Kidney glomerular epithelial cell (primary cell): ENCODE measurements around the gene AFAP1L2.

ENCODE experiments used
- DNase-seq: peaks from one replicate; lab custom pipeline; 2025; lab: John Stamatoyannopoulos, UW

The AFAP1L2 gene

GRCh38 chr10:114266521-114266920 lies 137.8 kb downstream of the AFAP1L2 start:
- DNase-seq = no peak

GRCh38 chr10:114265392-114266053 lies 138.8 kb downstream of the AFAP1L2 start:
- DNase-seq = no peak

DNA sequence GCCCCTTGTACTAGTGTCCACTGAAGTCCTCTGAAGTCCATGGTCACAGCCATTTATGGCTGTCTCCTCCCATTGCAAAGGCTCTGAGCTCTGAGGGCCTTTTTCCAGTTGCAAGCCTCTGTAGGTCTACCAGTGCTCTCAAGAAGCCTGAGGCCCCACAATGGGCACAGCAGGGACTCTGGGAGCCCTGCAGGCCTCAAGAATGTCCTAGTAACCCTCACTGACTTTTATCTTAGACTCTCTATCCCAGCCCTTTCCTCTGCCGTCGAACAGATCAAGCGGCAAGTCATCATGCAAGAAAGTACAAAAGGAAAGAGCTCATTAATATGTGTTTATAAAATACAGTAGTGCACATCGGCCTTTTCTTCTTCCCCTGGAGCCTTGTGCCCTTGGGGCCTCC lies 141.8 kb downstream of the AFAP1L2 start:
- no peak for DNase-seq

GRCh38 chr10:114261076-114261475 lies 143.2 kb downstream of the AFAP1L2 start:
- DNase-seq = peak; percentile 62

DNA sequence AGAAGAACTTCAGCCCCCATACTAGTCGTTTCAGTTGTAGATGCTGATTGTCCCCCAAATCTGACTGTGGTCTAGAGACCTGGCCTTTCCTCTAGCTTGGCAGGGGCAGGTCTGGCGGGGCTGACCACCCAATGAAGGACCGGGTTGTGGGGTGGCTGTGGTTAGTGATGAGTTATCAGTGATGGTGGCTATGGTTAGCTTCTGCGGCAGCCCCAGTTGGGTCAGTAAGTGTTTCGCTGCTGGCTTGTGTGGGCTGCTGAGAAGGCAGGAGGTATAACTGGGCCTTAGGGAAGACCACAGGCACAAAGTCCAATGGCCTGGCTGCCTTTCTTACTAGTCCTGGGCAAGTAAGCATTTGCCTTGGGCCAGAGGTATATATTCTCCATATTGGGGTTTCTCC lies 143.9 kb downstream of the AFAP1L2 start:
- no peak for DNase-seq

DNA sequence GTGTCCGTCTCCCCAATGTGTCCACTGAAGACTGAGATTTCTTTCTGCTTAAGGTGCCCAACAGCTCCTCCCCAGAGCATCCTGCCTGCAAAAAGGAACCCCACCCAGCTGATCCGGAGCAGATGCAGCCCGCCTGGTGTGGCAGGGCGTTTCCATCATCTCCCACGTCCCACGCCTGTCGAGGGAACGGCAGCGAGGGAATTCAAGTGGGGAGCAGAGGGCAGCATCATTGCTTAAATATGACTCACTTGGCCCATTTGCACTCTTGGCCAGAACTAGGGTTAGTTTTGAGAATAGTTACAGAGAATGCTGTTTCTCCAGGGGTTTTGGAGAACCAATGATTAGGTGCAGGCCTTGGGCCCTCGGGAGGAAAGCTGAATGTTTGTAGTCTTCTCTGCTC lies 144.5 kb downstream of the AFAP1L2 start:
- no peak for DNase-seq

DNA sequence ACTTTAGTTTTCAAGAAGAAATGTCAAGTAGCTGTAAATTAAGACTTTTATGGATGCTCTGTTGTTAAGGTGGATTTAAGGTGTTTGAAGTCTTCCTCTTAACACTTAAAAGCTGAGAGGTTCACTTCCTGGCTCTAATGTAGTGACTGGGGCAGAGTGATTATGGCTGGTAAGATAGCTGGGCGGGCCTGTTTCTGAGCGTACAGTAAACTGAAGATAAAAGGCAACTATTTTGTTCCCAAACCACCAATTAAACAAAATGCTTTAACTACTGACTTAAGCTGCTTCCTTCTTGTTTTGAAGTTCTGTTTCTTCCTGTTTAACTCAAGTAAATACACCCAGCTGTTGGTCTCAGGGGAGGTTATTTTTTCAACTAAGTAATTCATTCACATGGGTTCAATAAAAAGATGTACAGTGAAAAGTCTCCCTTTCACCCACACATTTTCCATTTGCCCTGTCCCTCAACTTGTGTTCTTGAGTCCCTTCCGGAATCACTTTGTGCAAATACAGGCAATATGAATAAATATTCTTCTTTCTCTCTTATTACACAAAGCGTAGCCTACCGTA lies 145.9 kb downstream of the AFAP1L2 start:
- no peak for DNase-seq

DNA sequence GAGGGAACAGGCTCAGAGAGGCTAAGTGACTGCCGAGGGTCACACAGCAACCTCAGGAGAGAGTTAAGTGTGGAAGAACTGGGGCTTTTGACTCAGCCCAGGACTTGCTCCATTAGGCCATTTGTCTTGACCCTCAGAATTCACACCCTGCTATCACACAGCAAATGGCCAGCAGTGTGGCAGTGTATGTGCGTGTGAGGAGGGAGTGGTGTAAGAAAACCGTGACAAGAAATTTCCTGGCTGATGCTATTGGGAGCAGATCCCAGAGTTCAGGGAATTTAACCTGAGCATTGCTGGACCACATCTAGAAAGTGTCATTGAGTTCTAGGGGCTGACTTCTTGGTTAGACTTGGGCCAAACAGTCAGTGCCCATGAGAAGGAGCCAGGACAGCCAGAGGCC lies 146.8 kb downstream of the AFAP1L2 start:
- no peak for DNase-seq

- no peak for DNase-seq
Measured at GRCh38 chr10:114256822-114257221, 147.5 kb downstream of the AFAP1L2 start.

GRCh38 chr10:114256008-114256765 lies 148.1 kb downstream of the AFAP1L2 start:
- DNase-seq = no peak

GRCh38 chr10:114255227-114255626 lies 149.1 kb downstream of the AFAP1L2 start:
- DNase-seq = no peak

DNA sequence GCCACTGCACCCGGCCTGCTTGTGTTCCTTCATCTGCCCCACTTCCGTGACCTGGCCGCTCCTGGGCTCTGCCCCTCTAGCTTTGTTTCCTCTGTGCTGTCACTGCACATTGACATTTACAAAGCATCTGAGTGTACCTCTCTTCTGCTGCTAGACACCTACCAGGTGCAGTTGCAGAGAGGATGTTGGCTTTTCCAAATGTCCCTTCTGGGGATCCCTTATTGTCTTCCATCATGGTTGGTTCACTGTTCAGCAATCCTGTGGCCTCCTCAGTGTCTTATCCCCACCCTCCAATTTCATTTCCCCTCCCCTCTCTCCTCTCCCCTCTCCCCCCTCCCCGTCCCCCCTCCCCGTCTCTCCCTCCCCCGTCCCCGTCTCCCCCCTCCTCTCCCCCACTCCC lies 151.4 kb downstream of the AFAP1L2 start:
- DNase-seq = no peak

DNA sequence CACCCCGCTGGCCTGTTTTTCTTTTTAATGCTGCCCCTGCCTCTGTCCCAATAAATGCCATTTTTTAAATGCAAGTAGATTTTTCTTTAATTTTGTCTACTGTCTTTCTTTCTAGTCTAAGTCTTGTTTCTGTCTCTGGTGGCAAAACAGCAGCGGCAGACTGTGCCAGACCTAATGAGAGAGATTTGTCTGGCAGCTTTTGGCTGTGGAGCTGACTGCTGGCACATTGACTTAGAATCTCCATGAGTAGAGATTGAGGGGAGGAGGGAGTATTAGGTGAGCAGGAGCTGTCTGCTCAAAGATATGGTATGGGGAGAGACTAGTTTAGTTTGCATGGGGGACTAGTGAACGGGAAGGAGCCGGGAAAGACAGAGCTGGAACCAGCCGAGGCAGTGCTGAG lies 152.2 kb downstream of the AFAP1L2 start:
- DNase-seq = no peak

DNA sequence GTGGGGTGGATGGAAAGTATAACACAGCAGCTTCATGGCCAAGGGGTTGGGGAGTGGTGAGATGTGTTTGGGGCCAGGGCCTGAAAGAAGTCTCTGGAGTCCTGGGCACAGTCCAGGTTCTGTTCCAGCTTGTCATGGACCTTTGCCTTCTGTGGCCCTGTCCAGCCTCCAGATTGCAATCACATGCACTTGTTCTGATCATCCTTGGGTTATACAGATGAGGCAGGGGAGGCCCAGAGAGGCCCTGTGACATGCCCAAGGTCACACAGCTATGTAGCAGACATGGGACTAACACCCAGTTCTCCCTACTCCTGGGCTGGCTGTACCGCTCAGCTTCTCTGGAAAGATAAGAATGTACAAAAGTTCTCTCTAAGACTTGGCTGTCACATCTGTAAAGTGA lies 153.6 kb downstream of the AFAP1L2 start:
- DNase-seq = no peak

GRCh38 chr10:114250236-114250635 lies 154.1 kb downstream of the AFAP1L2 start:
- DNase-seq = no peak

DNA sequence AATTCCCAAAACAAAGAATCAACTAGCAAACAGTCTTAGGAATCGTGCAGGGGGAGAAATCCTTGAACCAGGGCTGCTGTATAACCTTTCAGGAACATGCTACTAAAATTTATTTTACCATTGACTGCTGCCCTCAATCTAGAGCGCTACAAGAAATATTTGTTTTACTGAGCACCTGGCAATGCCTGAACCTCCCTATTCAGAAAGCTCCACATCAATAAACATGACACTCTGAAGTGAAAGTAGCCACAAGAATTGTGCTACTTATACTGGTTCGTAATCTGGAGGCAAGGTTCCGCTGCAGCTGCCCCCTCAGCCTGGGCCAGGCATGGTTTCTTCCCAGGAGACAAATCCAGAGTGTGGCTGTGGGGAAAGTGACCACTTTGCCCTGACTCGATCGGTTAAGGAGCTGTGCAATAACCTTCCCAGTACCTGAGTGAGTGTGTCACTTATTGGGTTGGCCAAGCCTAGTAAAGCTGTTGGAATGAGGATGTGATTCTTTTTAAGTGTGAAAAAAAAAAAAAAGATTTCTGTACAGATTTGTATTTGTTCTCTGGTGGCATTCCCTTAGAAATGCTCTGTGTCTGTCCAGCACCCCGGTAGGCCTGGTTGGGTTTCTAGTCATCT lies 157.5 kb downstream of the AFAP1L2 start:
- DNase-seq = no peak

DNA sequence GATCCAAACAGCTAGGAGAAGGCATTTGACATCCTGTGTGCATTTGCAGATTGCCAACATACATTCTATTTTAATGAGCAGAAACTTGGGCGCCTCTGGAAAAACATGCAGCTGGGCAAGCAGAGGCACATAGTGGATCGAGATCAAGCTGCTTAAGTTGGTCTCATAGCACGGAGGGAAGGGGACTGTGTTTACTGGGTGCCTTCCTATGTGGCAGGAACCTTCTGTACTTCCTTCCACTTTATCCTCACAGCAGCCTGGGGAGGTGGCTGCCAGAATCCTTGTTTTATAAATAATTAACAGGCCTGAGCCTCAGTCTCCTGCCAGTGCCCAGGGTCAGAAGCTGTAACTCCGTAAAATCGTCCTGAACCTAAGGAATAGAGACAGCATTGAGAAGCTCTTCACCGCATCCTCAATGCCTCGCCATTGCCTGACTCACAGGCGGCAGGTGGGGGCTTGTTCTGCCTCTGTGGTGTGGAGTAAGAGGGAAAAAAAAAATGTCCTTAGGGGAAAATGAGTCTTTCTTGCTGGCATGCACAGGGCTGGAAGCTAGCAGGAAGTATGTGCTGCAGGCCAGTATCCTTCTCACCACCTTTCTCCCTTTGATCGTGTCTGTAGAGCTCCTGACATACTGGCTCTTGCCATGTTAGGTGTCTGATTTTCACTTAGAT lies 159.0 kb downstream of the AFAP1L2 start:
- no peak for DNase-seq
